K562 (cell line): ENCODE data around the gene ITPR1. TPM values are rescaled to one million over a fixed set of nuclear protein-coding genes. Genes with fewer than 3 reads are reported as not detected.

Source experiments
- ATAC-seq: fragments of 200-7000 bp; cut with Tn5 transposase; 3 replicates; pipeline ENCODE4 v1.9.1; 2020; ENCODE audit warnings: moderate library complexity
- BruUV-seq: library from RNA; stranded (reverse); fragments of 400-500 nt; replicated peaks from 2 replicates; lab custom pipeline; 2021; lab: Mats Ljungman, UMichigan
- CTCF ChIA-PET: fragments of 300-600 bp; formaldehyde crosslinking; extraction: SDS; loops from one replicate; lab custom pipeline; 2021; ENCODE audit warnings: low intra/inter-chr PET ratio; lab: Yijun Ruan, JAX
- POLR2A ChIA-PET: fragments of 300-600, 350-650 bp; sonication (Branson Sonifier 250); formaldehyde crosslinking; extraction: SDS; loops from one replicate; lab custom pipeline; 2021; ENCODE audit warnings: antibody characterized with exemption, inconsistent platforms; lab: Yijun Ruan, JAX
- DNase-seq, 4 experiments: peaks; one replicate each; pipeline versions ENCODE4 v3.0.0 to v3.0.0-alpha.2; 2011 to 2018; ENCODE audit warnings: low spot score in 3 of 4, mixed read lengths in 3 of 4; ENCODE audit errors: extremely low read depth in 1 of 4
- FAIRE-seq: peaks from 2 replicates; lab custom pipeline; 2011; peaks lifted over from hg19 to GRCh38; lab: Jason Lieb, UNC
- H2AFZ ChIP-seq: 2 replicates; pipeline ENCODE4 v1.6.0; 2011; ENCODE audit warnings: low read depth, low read length, control low read depth, inconsistent platforms
- H3K27ac ChIP-seq: fragments of 200-600 bp; 3 replicates; pipeline ENCODE4 v1.8.0; 2011; ENCODE audit warnings: low read depth, mild to moderate bottlenecking, control low read depth, inconsistent platforms, low read length, moderate library complexity, mixed read lengths; ENCODE audit errors: extremely low read depth
- H3K27me3 ChIP-seq, 2 experiments: fragments of 300-600 bp in 1 of 2; 2 replicates in 1 of 2; 3 replicates in 1 of 2; pipeline versions ENCODE4 v1.6.0 to v1.8.0; 2011; ENCODE audit warnings: inconsistent platforms in 2 of 2, low read length in 2 of 2, mild to moderate bottlenecking in 1 of 2, mixed read lengths in 1 of 2, moderate library complexity in 1 of 2; ENCODE audit not compliant: control insufficient read depth in 2 of 2, insufficient read depth in 2 of 2
- H3K36me3 ChIP-seq: fragments of 300-600 bp; 3 replicates; pipeline ENCODE4 v1.8.0; 2011; ENCODE audit warnings: mild to moderate bottlenecking, low read length, inconsistent platforms; ENCODE audit not compliant: control insufficient read depth, insufficient read depth
- H3K4me1 ChIP-seq, 2 experiments: fragments of 200-600 bp in 1 of 2; replicated peaks in 1 of 2; 2 replicates in 1 of 2; 3 replicates in 1 of 2; pipeline versions ENCODE4 v1.5.1 to v1.8.0; 2011; ENCODE audit warnings: inconsistent platforms in 2 of 2, low read length in 2 of 2, mild to moderate bottlenecking in 1 of 2, mixed read lengths in 1 of 2, moderate library complexity in 1 of 2; ENCODE audit not compliant: control insufficient read depth in 2 of 2, insufficient read depth in 2 of 2
- H3K4me2 ChIP-seq: 2 replicates; pipeline ENCODE4 v1.6.1; 2011; ENCODE audit warnings: low read length, control low read depth, inconsistent platforms, mixed read lengths; ENCODE audit not compliant: insufficient read depth
- H3K4me3 ChIP-seq: fragments of 200-600 bp; sonication (generic), shearing (Covaris generic); 2 replicates; pipeline ENCODE4 v1.5.1; 2016; ENCODE audit warnings: control low read depth, inconsistent platforms
- H3K79me2 ChIP-seq: fragments of 200-600 bp; 3 replicates; pipeline ENCODE4 v1.8.0; 2011; ENCODE audit warnings: low read length, inconsistent platforms; ENCODE audit not compliant: control insufficient read depth, insufficient read depth
- H3K9ac ChIP-seq, 2 experiments: 2 replicates each; pipeline versions ENCODE4 v1.6.0 to v1.6.1; 2011; ENCODE audit warnings: low read depth in 2 of 2, low read length in 2 of 2, control low read depth in 1 of 2, inconsistent platforms in 1 of 2, mild to moderate bottlenecking in 1 of 2, mixed read lengths in 1 of 2; ENCODE audit not compliant: insufficient read depth in 1 of 2
- H3K9me1 ChIP-seq: one replicate; pipeline ENCODE4 v1.6.0; 2011; ENCODE audit warnings: inconsistent platforms, mild to moderate bottlenecking, low read length, moderate library complexity; ENCODE audit not compliant: control insufficient read depth, insufficient read depth
- H3K9me3 ChIP-seq: replicated peaks from 2 replicates; pipeline ENCODE4 v1.5.1; 2011; ENCODE audit warnings: low read depth, low read length, inconsistent platforms; ENCODE audit not compliant: control insufficient read depth, insufficient read depth
- H4K20me1 ChIP-seq: replicated peaks from 2 replicates; pipeline ENCODE4 v1.6.1; 2011; ENCODE audit warnings: low read length, inconsistent platforms, mixed read lengths; ENCODE audit not compliant: control insufficient read depth, insufficient read depth
- NR2F6 ChIP-seq: fragments of 450-650 bp; formaldehyde crosslinking; IDR thresholded peaks from 2 replicates; pipeline ENCODE4 v1.4.0; 2020; ENCODE audit warnings: mild to moderate bottlenecking
- RFX1 ChIP-seq: fragments of 450-650 bp; IDR thresholded peaks from 2 replicates; pipeline ENCODE4 v1.6.1; 2016; ENCODE audit warnings: mild to moderate bottlenecking, moderate library complexity
- TRIM25 ChIP-seq: fragments of 450-650 bp; IDR thresholded peaks from 2 replicates; pipeline ENCODE4 v1.7.0; 2016; ENCODE audit warnings: borderline replicate concordance
- ZNF175 ChIP-seq: fragments of 200-800 bp; sonication (Bioruptor generic); IDR thresholded peaks from 2 replicates; pipeline ENCODE4 v1.6.1; 2016; ENCODE audit warnings: low read depth, mild to moderate bottlenecking, missing genetic modification characterization, missing compliant biosample characterization
- WGBS: fragments of 100-300 bp; shearing (Covaris generic); methylation state at CpG from one replicate; pipeline ENCODE4 v1.1.6; 2016; ENCODE audit warnings: low coverage, mixed read lengths; ENCODE audit not compliant: insufficient coverage; ENCODE audit errors: missing lambda C conversion rate; 5-methylcytosine and 5-hydroxymethylcytosine counted together
- in situ Hi-C: fragments of 300-500 bp; cut with MboI; formaldehyde crosslinking; loops from 4 replicates; pipeline ENCODE4 v1.15.0; 2018; ENCODE audit warnings: inconsistent platforms, mixed read lengths
- intact Hi-C: fragments of 100-400 bp; cut with micrococcal nuclease; formaldehyde crosslinking; loops from 2 replicates; pipeline ENCODE4 v1.14.2; 2022
- polyA plus RNA-seq, 8 experiments: library from polyadenylated mRNA; depleted of rRNA in 4 of 8; stranded (reverse) in 5 of 8; unstranded in 3 of 8; fragments of >200 nt; fragmentation: Nextera tagmentation in 2 of 8; fragmentation: Illumina TruSeq in 1 of 8; extraction: Ambion mirVana in 2 of 8; extraction: Trizol in 1 of 8; gene quantifications; 2 replicates each; pipeline versions ENCODE4 v1.2.1 to v1.2.3, GENCODE V29; 2011 to 2014; ENCODE audit warnings: inconsistent platforms in 1 of 8, missing spikeins in 1 of 8
- total RNA-seq, 7 experiments: library from RNA; depleted of rRNA in 6 of 7; stranded (reverse); fragments of >200 nt in 6 of 7; fragmentation: Illumina TruSeq in 2 of 7; extraction: Trizol in 2 of 7; gene quantifications; 2 replicates each; pipeline versions ENCODE4 v1.2.1 to v1.2.3, GENCODE V29; 2011 to 2021; ENCODE audit warnings: low replicate concordance in 1 of 7

ITPR1 gene
- total and polyA plus RNA-seq, 9 of the 15 experiments (the other 6 are each of a cell fraction or from before 2014, with no cell fraction given): 22.4 to 40.0 (median 27.4) TPM

GRCh38 chr3:4889896-4890295, 396.7 kb downstream of the ITPR1 start:
- Histone ChIP-seq H3K4me2 (no peak overlapping the region), H3K9me1 (no peaks in the 10 kb centered on the region), H4K20me1 (no peaks in the 10 kb centered on the region), H3K27ac (no peak overlapping the region), H3K9me3 (no peaks in the 10 kb centered on the region), H2AFZ (peak overlapping the region; percentile 18; the same call in 1 of the 2 replicates), H3K9ac (no peak overlapping the region), H3K4me1 (peaks cover 0 to 16% of the 10 kb centered on the region in 2 experiments; a peak in 3 of 5 replicates), H3K36me3 (no peaks in the 10 kb centered on the region)
- in situ Hi-C loops: no loop called here
- FAIRE-seq: no peak
- POLR2A ChIA-PET: interaction anchor here (0.5 to 1.4 kb wide), 3 partner anchors 16 to 96 kb away, joined by 3 read pairs; no protein-coding TSS in a partner anchor
- WGBS: 68% methylated on average over 3 of the region's 3 CpGs
- DNase-seq: no peak
- ATAC-seq: no peak
- TF ChIP-seq RFX1: 0 out of 2 replicates have a peak, but pooled peaks have one; percentile 17
- TF ChIP-seq NR2F6 (CRISPR knock-in tag): no peak
- TF ChIP-seq ZNF175: no peak
- no peak for TF ChIP-seq TRIM25
- TF ChIP-seq, all 486 proteins: peak for 1
- CTCF ChIA-PET: no interaction called here
- Histone ChIP-seq H3K4me3 (no peak overlapping the region), H3K79me2 (no peaks in the 10 kb centered on the region), H3K27me3 (no peaks in the 10 kb centered on the region)
- intact Hi-C loops: loop anchor here (5.0 kb wide), 1 partner anchor 168 kb away; no protein-coding TSS in a partner anchor
- BruUV-seq: no TSS peak
